Kidney epithelial cell (primary cell): ENCODE measurements around the gene ABCB9. TPM values are rescaled to one million over a fixed set of nuclear protein-coding genes. Genes with fewer than 3 reads are reported as not detected.

Experiments used
- DNase-seq: peaks from one replicate; pipeline ENCODE4 v3.0.0-alpha.2; 2010; ENCODE audit warnings: low read depth
- H3K27me3 ChIP-seq: 2 replicates; pipeline ENCODE4 v1.6.0; 2011; ENCODE audit warnings: low read length; ENCODE audit not compliant: control insufficient read depth, insufficient read depth
- H3K36me3 ChIP-seq: 2 replicates; pipeline ENCODE4 v1.5.1; 2011; ENCODE audit warnings: low read length; ENCODE audit not compliant: control insufficient read depth, insufficient read depth
- H3K4me3 ChIP-seq: 2 replicates; pipeline ENCODE4 v1.5.1; 2011; ENCODE audit warnings: low read depth, mild to moderate bottlenecking, control low read depth, low read length
- CTCF ChIP-seq: IDR thresholded peaks from 2 replicates; pipeline ENCODE4 v1.5.1; 2011; ENCODE audit warnings: mild to moderate bottlenecking, moderate library complexity, low read length, control low read depth, inconsistent platforms; ENCODE audit not compliant: insufficient read depth, poor library complexity, severe bottlenecking
- total RNA-seq: library from RNA; depleted of rRNA; stranded (reverse); fragments of >200 nt; gene quantifications from 2 replicates; pipeline ENCODE4 v1.2.3, GENCODE V29; 2015

ABCB9 gene
- total RNA-seq, 1 donor from 2014 or later, result 10.6 TPM

GRCh38 chr12:122984612-122985337 is 18.5 kb upstream of the ABCB9 start:
- H3K4me3 ChIP-seq, result no peak overlapping the region
- H3K36me3 ChIP-seq, result no peaks in the 10 kb centered on the region
- H3K27me3 ChIP-seq, result no peaks in the 10 kb centered on the region
- no peak for TF ChIP-seq CTCF
- DNase-seq, result no peak

DNA sequence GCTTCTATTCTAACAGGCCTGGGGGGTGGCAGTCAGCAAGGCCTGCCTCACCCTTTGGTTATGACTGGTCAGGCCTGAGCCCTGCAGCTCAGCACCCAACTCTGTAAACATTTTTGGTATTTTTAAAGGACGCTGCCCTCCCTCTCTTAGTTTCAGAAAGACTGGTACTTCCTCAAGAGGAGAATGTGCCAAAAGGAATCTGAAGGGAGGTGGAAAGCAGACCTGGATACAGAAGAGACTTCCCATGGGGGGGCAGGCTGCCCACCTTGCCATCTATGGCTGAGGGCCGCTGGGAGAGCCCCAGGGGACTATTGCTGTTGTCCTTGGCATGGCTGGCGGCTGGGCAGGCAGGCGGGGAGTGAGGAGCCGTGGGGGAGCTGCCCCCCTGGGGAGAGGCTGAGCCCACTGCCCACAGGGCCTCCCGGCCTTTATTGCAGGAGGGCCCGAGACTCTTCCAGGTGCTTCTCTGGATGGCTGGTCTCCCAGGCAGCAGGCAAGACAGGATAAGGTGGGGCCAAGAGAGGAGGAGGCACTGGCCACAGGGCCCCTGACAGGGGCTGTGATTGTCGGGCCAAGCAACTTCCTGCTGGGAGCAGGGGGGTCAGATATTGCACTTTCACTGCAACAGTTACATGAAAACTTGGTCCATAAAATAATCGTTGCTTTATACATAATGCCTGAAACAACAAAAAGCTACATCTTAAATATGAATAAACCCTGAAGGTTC is 17.7 kb upstream of the ABCB9 start:
- Histone ChIP-seq H3K36me3 (no peaks in the 10 kb centered on the region), H3K4me3 (no peak overlapping the region), H3K27me3 (no peaks in the 10 kb centered on the region)
- no peak for TF ChIP-seq CTCF
- no peak for DNase-seq

DNA sequence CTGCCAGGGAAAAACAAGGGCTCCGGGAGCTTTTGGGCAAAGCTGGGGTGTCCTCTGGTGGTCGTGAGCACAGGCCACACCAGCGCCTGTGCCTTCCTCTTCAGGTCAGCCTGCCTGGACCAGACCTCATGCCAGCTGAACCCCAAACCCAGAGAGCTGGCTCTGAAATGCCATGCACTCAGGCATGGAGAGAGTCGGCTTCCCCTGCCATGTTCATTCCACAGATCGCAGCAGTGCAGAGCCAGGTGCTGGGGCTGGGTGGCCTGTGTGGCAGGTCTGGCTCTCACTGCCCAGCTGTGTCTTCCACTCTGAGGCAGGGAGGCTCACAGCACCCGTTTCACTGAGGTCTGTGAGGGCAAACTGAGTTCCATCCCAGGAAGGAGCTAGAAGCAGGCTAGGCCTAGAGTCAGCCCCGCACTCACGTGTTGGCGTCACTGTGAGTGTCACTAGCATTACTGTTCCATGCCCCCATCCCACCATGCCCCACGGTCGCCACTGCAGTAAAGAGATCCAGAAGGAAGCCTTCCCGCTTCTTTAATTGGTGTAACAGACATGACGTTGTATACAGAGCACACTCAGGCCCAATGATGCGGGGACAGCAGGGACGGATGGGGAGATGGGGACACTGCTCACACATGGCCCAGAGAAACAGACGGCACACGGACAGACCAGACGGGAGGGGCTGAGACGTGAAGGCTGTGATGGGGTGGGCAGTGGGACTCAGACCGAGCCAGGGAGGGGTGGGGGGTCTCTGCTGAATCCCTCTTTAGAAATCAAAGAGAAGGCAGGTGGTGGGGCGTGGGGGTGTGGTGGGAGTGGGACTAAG is 16.9 kb upstream of the ABCB9 start:
- no peak for TF ChIP-seq CTCF
- no peaks in the 10 kb centered on the region for H3K36me3 ChIP-seq

DNA sequence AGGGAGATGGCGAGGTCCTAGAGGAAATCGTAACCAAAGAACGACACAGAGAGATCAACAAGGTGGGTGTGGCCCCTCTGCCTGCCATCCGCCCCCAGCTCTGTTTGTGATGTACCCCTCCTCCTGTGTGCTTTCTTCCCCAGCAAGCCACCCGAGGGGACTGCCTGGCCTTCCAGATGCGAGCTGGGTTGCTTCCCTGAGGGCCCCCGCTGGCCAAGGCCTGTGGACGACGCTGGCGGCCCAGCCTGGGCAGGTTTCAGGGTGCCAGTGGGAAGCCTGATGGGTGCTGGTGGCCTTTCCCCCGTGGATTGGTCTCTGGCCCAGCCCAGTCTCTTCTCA is 16.2 kb upstream of the ABCB9 start:
- no peaks in the 10 kb centered on the region for H3K27me3 ChIP-seq
- no peaks in the 10 kb centered on the region for H3K36me3 ChIP-seq
- TF ChIP-seq CTCF, result no peak
- H3K4me3 ChIP-seq, result no peak overlapping the region
- no peak for DNase-seq

More for the DNA sequence above, 16.9 kb upstream of the ABCB9 start:
- Histone ChIP-seq H3K4me3 (no peak overlapping the region), H3K27me3 (no peaks in the 10 kb centered on the region)
- DNase-seq, result no peak

GRCh38 chr12:122981587-122982476 is 15.6 kb upstream of the ABCB9 start:
- H3K4me3 ChIP-seq, result peak overlapping the region; percentile 81
- H3K27me3 ChIP-seq, result no peaks in the 10 kb centered on the region
- TF ChIP-seq CTCF, result no peak
- no peaks in the 10 kb centered on the region for H3K36me3 ChIP-seq
- DNase-seq, result no peak
